Kidney epithelial cell (primary cell): ENCODE data around the gene EMC8. TPM values are rescaled to one million over a fixed set of nuclear protein-coding genes. Genes with fewer than 3 reads are reported as not detected.

Source experiments
- DNase-seq: peaks from one replicate; pipeline ENCODE4 v3.0.0-alpha.2; 2010; ENCODE audit warnings: low read depth
- H3K27me3 ChIP-seq: 2 replicates; pipeline ENCODE4 v1.6.0; 2011; ENCODE audit warnings: low read length; ENCODE audit not compliant: control insufficient read depth, insufficient read depth
- H3K36me3 ChIP-seq: 2 replicates; pipeline ENCODE4 v1.5.1; 2011; ENCODE audit warnings: low read length; ENCODE audit not compliant: control insufficient read depth, insufficient read depth
- H3K4me3 ChIP-seq: 2 replicates; pipeline ENCODE4 v1.5.1; 2011; ENCODE audit warnings: low read depth, mild to moderate bottlenecking, control low read depth, low read length
- total RNA-seq: library from RNA; depleted of rRNA; stranded (reverse); fragments of >200 nt; gene quantifications from 2 replicates; pipeline ENCODE4 v1.2.3, GENCODE V29; 2015
- TF ChIP-seq, protein P1 (sequence below): IDR thresholded peaks from 2 replicates; pipeline ENCODE4 v1.5.1; 2011; ENCODE audit warnings: mild to moderate bottlenecking, moderate library complexity, low read length, control low read depth, inconsistent platforms; ENCODE audit not compliant: insufficient read depth, poor library complexity, severe bottlenecking

The EMC8 gene
- total RNA-seq, 1 donor from 2014 or later, result 60.7 TPM

DNA sequence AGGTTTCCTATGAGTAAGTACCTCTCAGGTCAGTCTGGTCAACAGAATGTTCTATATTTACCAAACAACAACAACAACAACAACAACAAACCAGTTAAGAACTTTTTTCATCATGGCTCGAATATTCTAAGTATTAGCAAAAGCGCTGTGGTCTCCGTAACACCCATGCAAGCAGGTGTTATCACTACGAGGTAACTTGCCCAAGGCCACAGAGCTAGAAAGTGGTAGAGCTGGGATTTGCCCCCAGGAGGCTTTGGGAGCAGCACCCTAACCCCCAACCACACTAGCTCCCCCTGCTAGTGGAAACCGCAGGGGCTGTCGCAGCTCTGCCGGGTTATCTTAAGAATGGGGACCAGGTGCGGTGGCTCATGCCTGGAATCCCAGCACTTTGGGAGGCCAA lies 24.5 kb downstream of the EMC8 start:
- H3K4me3 ChIP-seq, result no peak overlapping the region
- no peaks in the 10 kb centered on the region for H3K27me3 ChIP-seq
- TF ChIP-seq, protein P1, sequence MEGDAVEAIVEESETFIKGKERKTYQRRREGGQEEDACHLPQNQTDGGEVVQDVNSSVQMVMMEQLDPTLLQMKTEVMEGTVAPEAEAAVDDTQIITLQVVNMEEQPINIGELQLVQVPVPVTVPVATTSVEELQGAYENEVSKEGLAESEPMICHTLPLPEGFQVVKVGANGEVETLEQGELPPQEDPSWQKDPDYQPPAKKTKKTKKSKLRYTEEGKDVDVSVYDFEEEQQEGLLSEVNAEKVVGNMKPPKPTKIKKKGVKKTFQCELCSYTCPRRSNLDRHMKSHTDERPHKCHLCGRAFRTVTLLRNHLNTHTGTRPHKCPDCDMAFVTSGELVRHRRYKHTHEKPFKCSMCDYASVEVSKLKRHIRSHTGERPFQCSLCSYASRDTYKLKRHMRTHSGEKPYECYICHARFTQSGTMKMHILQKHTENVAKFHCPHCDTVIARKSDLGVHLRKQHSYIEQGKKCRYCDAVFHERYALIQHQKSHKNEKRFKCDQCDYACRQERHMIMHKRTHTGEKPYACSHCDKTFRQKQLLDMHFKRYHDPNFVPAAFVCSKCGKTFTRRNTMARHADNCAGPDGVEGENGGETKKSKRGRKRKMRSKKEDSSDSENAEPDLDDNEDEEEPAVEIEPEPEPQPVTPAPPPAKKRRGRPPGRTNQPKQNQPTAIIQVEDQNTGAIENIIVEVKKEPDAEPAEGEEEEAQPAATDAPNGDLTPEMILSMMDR, result no peak
- H3K36me3 ChIP-seq, result peaks cover 2% of the 10 kb centered on the region
- no peak for DNase-seq

DNA sequence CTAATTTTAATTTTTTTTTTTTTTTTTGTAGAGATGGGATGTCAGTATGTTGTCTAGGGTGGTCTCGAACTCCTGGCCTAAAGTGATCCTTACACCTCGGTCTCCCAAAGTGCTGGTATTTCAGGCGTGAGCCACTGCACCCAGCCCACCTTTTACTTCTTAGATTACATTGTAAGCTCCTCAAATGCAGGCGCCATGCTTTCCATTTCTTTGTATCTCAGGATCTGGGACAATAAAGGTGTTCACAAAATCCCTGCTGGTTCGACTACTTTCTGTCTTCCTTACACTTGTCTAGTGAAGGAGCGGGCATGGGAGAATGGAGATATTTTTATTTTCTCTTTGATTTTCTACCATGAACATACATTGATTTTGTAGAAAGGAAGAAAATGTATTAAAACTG lies 25.2 kb downstream of the EMC8 start:
- Histone ChIP-seq H3K4me3 (no peak overlapping the region), H3K36me3 (peaks cover 2% of the 10 kb centered on the region), H3K27me3 (no peaks in the 10 kb centered on the region)
- TF ChIP-seq, protein P1, result no peak
- DNase-seq, result no peak

DNA sequence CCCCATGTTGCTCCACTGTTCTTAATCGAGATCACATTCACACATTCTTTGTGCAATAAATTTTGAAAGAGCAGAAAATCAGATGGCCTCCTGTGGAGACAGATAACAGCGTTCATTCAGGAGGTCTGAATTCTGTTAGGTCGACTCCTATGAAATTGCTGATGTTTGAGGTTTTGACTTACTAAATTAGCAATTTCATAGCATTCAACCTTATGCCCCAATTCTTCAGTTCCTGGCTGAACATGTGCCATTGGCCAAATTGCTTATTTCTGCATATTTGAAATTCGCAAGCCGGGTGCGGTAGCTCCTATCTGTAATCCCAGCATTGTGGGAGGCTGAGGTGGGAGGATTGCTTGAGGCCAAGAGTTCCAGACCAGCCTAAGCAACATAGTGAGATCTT lies 26.3 kb downstream of the EMC8 start:
- Histone ChIP-seq H3K27me3 (no peaks in the 10 kb centered on the region), H3K36me3 (no peaks in the 10 kb centered on the region), H3K4me3 (no peak overlapping the region)
- TF ChIP-seq, protein P1, result no peak
- no peak for DNase-seq

DNA sequence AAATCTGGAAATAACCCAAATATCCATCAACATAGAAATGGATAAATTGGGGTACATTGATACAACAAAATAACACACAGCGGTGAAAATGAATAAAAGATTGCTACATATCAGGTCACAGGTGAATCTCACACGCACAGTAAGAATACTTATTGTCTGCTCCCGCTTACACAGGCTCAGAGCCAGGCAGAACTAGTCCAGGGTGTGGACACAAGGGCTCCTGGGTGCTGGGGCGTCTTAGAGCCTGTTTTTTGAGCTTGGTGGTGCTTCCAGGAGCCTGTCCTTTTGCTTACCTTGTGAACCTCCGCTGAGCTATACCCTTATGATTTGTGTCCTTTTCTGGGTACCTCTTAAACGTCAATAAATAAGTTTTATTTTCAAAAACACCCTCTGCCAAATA lies 28.6 kb downstream of the EMC8 start:
- no peaks in the 10 kb centered on the region for H3K36me3 ChIP-seq
- H3K4me3 ChIP-seq, result no peak overlapping the region
- DNase-seq, result no peak
- H3K27me3 ChIP-seq, result no peaks in the 10 kb centered on the region
- TF ChIP-seq, protein P1, result no peak

DNA sequence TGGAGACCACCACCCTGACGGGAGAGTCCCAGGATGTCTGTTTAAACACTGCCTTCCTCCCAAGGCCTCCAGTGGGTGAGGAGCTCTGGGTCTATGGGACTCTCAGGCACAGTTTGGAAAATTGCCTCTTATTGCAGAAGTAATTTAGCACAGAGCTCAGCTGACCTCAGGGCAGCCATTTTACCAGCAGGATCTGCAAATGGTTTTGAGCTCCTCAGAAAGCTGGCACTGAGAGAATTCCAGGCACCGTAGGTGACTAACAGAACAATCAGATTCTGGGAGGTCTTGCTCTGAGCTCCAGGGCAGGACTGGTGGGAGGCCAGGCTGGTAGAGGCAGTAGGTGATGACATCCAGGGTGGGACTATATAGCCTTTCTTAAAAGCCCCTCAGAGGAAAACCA lies 31.1 kb downstream of the EMC8 start:
- Histone ChIP-seq H3K36me3 (no peaks in the 10 kb centered on the region), H3K4me3 (no peak overlapping the region), H3K27me3 (no peaks in the 10 kb centered on the region)
- DNase-seq, result no peak
- TF ChIP-seq, protein P1, result no peak

DNA sequence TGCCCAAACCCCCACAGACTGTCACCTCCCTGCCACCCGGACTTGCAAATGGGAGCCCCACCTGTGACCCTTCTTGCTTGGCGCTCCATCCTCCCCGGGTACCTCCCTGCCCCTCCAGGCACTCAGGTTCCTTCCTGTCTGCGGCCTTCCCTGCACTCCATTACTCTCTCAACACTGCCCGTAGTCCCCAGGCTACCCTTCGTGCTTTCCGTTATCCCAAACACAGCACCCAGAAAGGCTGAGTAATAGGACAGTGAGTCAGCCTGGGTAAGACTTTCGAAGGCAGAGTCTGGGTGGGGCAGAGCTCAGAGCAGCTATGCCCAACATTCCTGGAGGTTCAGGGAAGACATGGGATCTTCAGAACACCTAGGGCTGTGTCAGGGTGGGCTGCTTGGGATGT lies 31.8 kb downstream of the EMC8 start:
- peak; percentile 77 for DNase-seq
- no peaks in the 10 kb centered on the region for H3K36me3 ChIP-seq
- no peak overlapping the region for H3K4me3 ChIP-seq
- TF ChIP-seq, protein P1, result no peak
- H3K27me3 ChIP-seq, result no peaks in the 10 kb centered on the region
